Subcutaneous adipose tissue (tissue), 4 donors: ENCODE data around the gene OSBPL7. TPM values are rescaled to one million over a fixed set of nuclear protein-coding genes. Genes with fewer than 3 reads are reported as not detected.

Source experiments
- CTCF ChIP-seq: fragments of 450-650 bp; IDR thresholded peaks from one replicate; pipeline ENCODE4 v1.5.1; 2016; ENCODE audit warnings: low read depth, mild to moderate bottlenecking, control low read depth, antibody characterized with exemption, moderate library complexity
- total RNA-seq, 4 donors: library from RNA; depleted of rRNA; stranded (reverse); fragments of >200 nt; gene quantifications; one replicate each; pipeline ENCODE4 v1.1.0, GENCODE V29; 2016

OSBPL7 gene
- total RNA-seq, 4 donors from 2014 or later = 2.2 to 4.1 (median 2.5) TPM

- no peak for TF ChIP-seq CTCF
Observed at GRCh38 chr17:47757386-47757785, 64.2 kb downstream of the OSBPL7 start.

Other genes with a start within 250 kb of the OSBPL7 start
- gene KPNB1, start 171.9 kb downstream of the OSBPL7 start, total RNA-seq = 100 to 1,000 TPM; 200 to 235 (median 215) TPM
- gene TBKBP1, start 127.6 kb downstream of the OSBPL7 start, total RNA-seq = 10 to 100 TPM in 1 of 4 donors, 1 to 10 TPM in 3; 2.4 to 14.7 (median 5.0) TPM
- gene TBX21, start 88.6 kb downstream of the OSBPL7 start, total RNA-seq = 1 to 10 TPM in 3 of 4 donors, under 1 TPM in 1; 0.66 to 4.6 (median 2.8) TPM
- gene MRPL10, start 9.7 kb upstream of the OSBPL7 start, total RNA-seq = 10 to 100 TPM; 29.3 to 54.3 (median 34.1) TPM
- under 1 TPM in 1 of 4 donors, not detected in 3; 0.66 TPM for gene LRRC46, start 9.9 kb upstream of the OSBPL7 start, total RNA-seq
- 100 to 1,000 TPM in 2 of 4 donors, 10 to 100 TPM in 2; 32.8 to 194 (median 79.8) TPM for gene SCRN2, start 19.5 kb upstream of the OSBPL7 start, total RNA-seq
- 1 to 10 TPM in 1 of 4 donors, under 1 TPM in 2, not detected in 1; 0.16 to 1.3 (median 0.17) TPM for gene SP6, start 29.4 kb upstream of the OSBPL7 start, total RNA-seq
- 1 to 10 TPM; 2.2 to 9.2 (median 5.9) TPM for gene SP2, start 74.4 kb upstream of the OSBPL7 start, total RNA-seq
- gene PNPO, start 119.8 kb upstream of the OSBPL7 start, total RNA-seq = 10 to 100 TPM; 22.9 to 34.7 (median 27.4) TPM
- under 1 TPM in 1 of 4 donors, not detected in 3; 0.49 TPM for gene PRR15L, start 136.1 kb upstream of the OSBPL7 start, total RNA-seq
- gene CDK5RAP3, start 149.3 kb upstream of the OSBPL7 start, total RNA-seq = 100 to 1,000 TPM in 3 of 4 donors, 10 to 100 TPM in 1; 77.8 to 148 (median 136) TPM
- gene COPZ2, start 216.0 kb upstream of the OSBPL7 start, total RNA-seq = 100 to 1,000 TPM in 1 of 4 donors, 10 to 100 TPM in 3; 54.1 to 103 (median 76.9) TPM
- gene NFE2L1, start 226.6 kb upstream of the OSBPL7 start, total RNA-seq = 100 to 1,000 TPM; 176 to 405 (median 216) TPM